K562 (cell line): ENCODE results near the gene SPATA12. TPM values are rescaled to one million over a fixed set of nuclear protein-coding genes. Genes with fewer than 3 reads are reported as not detected.

Experiments used
- ATAC-seq: fragments of 200-7000 bp; cut with Tn5 transposase; 3 replicates; pipeline ENCODE4 v1.9.1; 2020; ENCODE audit warnings: moderate library complexity
- BruUV-seq: library from RNA; stranded (reverse); fragments of 400-500 nt; replicated peaks from 2 replicates; lab custom pipeline; 2021; lab: Mats Ljungman, UMichigan
- CTCF ChIA-PET: fragments of 300-600 bp; formaldehyde crosslinking; extraction: SDS; loops from one replicate; lab custom pipeline; 2021; ENCODE audit warnings: low intra/inter-chr PET ratio; lab: Yijun Ruan, JAX
- POLR2A ChIA-PET: fragments of 300-600, 350-650 bp; sonication (Branson Sonifier 250); formaldehyde crosslinking; extraction: SDS; loops from one replicate; lab custom pipeline; 2021; ENCODE audit warnings: antibody characterized with exemption, inconsistent platforms; lab: Yijun Ruan, JAX
- DNase-seq, 4 experiments: peaks; one replicate each; pipeline versions ENCODE4 v3.0.0 to v3.0.0-alpha.2; 2011 to 2018; ENCODE audit warnings: low spot score in 3 of 4, mixed read lengths in 3 of 4; ENCODE audit errors: extremely low read depth in 1 of 4
- FAIRE-seq: peaks from 2 replicates; lab custom pipeline; 2011; peaks lifted over from hg19 to GRCh38; lab: Jason Lieb, UNC
- H2AFZ ChIP-seq: 2 replicates; pipeline ENCODE4 v1.6.0; 2011; ENCODE audit warnings: low read depth, low read length, control low read depth, inconsistent platforms
- H3K27ac ChIP-seq: fragments of 200-600 bp; 3 replicates; pipeline ENCODE4 v1.8.0; 2011; ENCODE audit warnings: low read depth, mild to moderate bottlenecking, control low read depth, inconsistent platforms, low read length, moderate library complexity, mixed read lengths; ENCODE audit errors: extremely low read depth
- H3K27me3 ChIP-seq, 2 experiments: fragments of 300-600 bp in 1 of 2; 2 replicates in 1 of 2; 3 replicates in 1 of 2; pipeline versions ENCODE4 v1.6.0 to v1.8.0; 2011; ENCODE audit warnings: inconsistent platforms in 2 of 2, low read length in 2 of 2, mild to moderate bottlenecking in 1 of 2, mixed read lengths in 1 of 2, moderate library complexity in 1 of 2; ENCODE audit not compliant: control insufficient read depth in 2 of 2, insufficient read depth in 2 of 2
- H3K36me3 ChIP-seq: fragments of 300-600 bp; 3 replicates; pipeline ENCODE4 v1.8.0; 2011; ENCODE audit warnings: mild to moderate bottlenecking, low read length, inconsistent platforms; ENCODE audit not compliant: control insufficient read depth, insufficient read depth
- H3K4me1 ChIP-seq, 2 experiments: fragments of 200-600 bp in 1 of 2; replicated peaks in 1 of 2; 2 replicates in 1 of 2; 3 replicates in 1 of 2; pipeline versions ENCODE4 v1.5.1 to v1.8.0; 2011; ENCODE audit warnings: inconsistent platforms in 2 of 2, low read length in 2 of 2, mild to moderate bottlenecking in 1 of 2, mixed read lengths in 1 of 2, moderate library complexity in 1 of 2; ENCODE audit not compliant: control insufficient read depth in 2 of 2, insufficient read depth in 2 of 2
- H3K4me2 ChIP-seq: 2 replicates; pipeline ENCODE4 v1.6.1; 2011; ENCODE audit warnings: low read length, control low read depth, inconsistent platforms, mixed read lengths; ENCODE audit not compliant: insufficient read depth
- H3K4me3 ChIP-seq: fragments of 200-600 bp; sonication (generic), shearing (Covaris generic); 2 replicates; pipeline ENCODE4 v1.5.1; 2016; ENCODE audit warnings: control low read depth, inconsistent platforms
- H3K79me2 ChIP-seq: fragments of 200-600 bp; 3 replicates; pipeline ENCODE4 v1.8.0; 2011; ENCODE audit warnings: low read length, inconsistent platforms; ENCODE audit not compliant: control insufficient read depth, insufficient read depth
- H3K9ac ChIP-seq, 2 experiments: 2 replicates each; pipeline versions ENCODE4 v1.6.0 to v1.6.1; 2011; ENCODE audit warnings: low read depth in 2 of 2, low read length in 2 of 2, control low read depth in 1 of 2, inconsistent platforms in 1 of 2, mild to moderate bottlenecking in 1 of 2, mixed read lengths in 1 of 2; ENCODE audit not compliant: insufficient read depth in 1 of 2
- H3K9me1 ChIP-seq: one replicate; pipeline ENCODE4 v1.6.0; 2011; ENCODE audit warnings: inconsistent platforms, mild to moderate bottlenecking, low read length, moderate library complexity; ENCODE audit not compliant: control insufficient read depth, insufficient read depth
- H3K9me3 ChIP-seq: replicated peaks from 2 replicates; pipeline ENCODE4 v1.5.1; 2011; ENCODE audit warnings: low read depth, low read length, inconsistent platforms; ENCODE audit not compliant: control insufficient read depth, insufficient read depth
- H4K20me1 ChIP-seq: replicated peaks from 2 replicates; pipeline ENCODE4 v1.6.1; 2011; ENCODE audit warnings: low read length, inconsistent platforms, mixed read lengths; ENCODE audit not compliant: control insufficient read depth, insufficient read depth
- EGR1 ChIP-seq: fragments of 450-650 bp; conservative IDR thresholded peaks from 2 replicates; pipeline ENCODE4 v1.6.1; 2017; ENCODE audit warnings: mild to moderate bottlenecking
- ETV6 ChIP-seq, 3 experiments: fragments of 150-350 bp in 1 of 3; sonication (generic) in 1 of 3; formaldehyde crosslinking in 1 of 3; IDR thresholded peaks; 2 replicates each; pipeline versions ENCODE4 v1.6.1 to v1.8.0; 2014 to 2022; ENCODE audit warnings: borderline replicate concordance in 2 of 3, low read depth in 2 of 3, antibody characterized with exemption in 1 of 3, low read length in 1 of 3, mild to moderate bottlenecking in 1 of 3, missing genetic modification reagents in 1 of 3
- MGA ChIP-seq: fragments of 450-650 bp; IDR thresholded peaks from 2 replicates; pipeline ENCODE4 v1.6.1; 2016; ENCODE audit warnings: mild to moderate bottlenecking, moderate library complexity
- NCOA4 ChIP-seq: fragments of 450-650 bp; IDR thresholded peaks from 2 replicates; pipeline ENCODE4 v1.6.1; 2018; ENCODE audit warnings: mild to moderate bottlenecking; ENCODE audit not compliant: partially characterized antibody
- SMAD2 ChIP-seq: fragments of 150-350 bp; IDR thresholded peaks from 2 replicates; pipeline ENCODE4 v1.6.1; 2014; ENCODE audit warnings: low read depth, mild to moderate bottlenecking, low read length
- STAT5B ChIP-seq: fragments of 250-450 bp; sonication (Bioruptor Pico); IDR thresholded peaks from 2 replicates; pipeline ENCODE4 v1.8.0; 2021; ENCODE audit warnings: mild to moderate bottlenecking, inconsistent platforms
- ZNF655 ChIP-seq: fragments of 250-450 bp; sonication (Bioruptor Pico); IDR thresholded peaks from 2 replicates; pipeline ENCODE4 v1.5.0; 2021
- WGBS: fragments of 100-300 bp; shearing (Covaris generic); methylation state at CpG from one replicate; pipeline ENCODE4 v1.1.6; 2016; ENCODE audit warnings: low coverage, mixed read lengths; ENCODE audit not compliant: insufficient coverage; ENCODE audit errors: missing lambda C conversion rate; 5-methylcytosine and 5-hydroxymethylcytosine counted together
- in situ Hi-C: fragments of 300-500 bp; cut with MboI; formaldehyde crosslinking; loops from 4 replicates; pipeline ENCODE4 v1.15.0; 2018; ENCODE audit warnings: inconsistent platforms, mixed read lengths
- intact Hi-C: fragments of 100-400 bp; cut with micrococcal nuclease; formaldehyde crosslinking; loops from 2 replicates; pipeline ENCODE4 v1.14.2; 2022
- polyA plus RNA-seq, 8 experiments: library from polyadenylated mRNA; depleted of rRNA in 4 of 8; stranded (reverse) in 5 of 8; unstranded in 3 of 8; fragments of >200 nt; fragmentation: Nextera tagmentation in 2 of 8; fragmentation: Illumina TruSeq in 1 of 8; extraction: Ambion mirVana in 2 of 8; extraction: Trizol in 1 of 8; gene quantifications; 2 replicates each; pipeline versions ENCODE4 v1.2.1 to v1.2.3, GENCODE V29; 2011 to 2014; ENCODE audit warnings: inconsistent platforms in 1 of 8, missing spikeins in 1 of 8
- total RNA-seq, 7 experiments: library from RNA; depleted of rRNA in 6 of 7; stranded (reverse); fragments of >200 nt in 6 of 7; fragmentation: Illumina TruSeq in 2 of 7; extraction: Trizol in 2 of 7; gene quantifications; 2 replicates each; pipeline versions ENCODE4 v1.2.1 to v1.2.3, GENCODE V29; 2011 to 2021; ENCODE audit warnings: low replicate concordance in 1 of 7
- TF ChIP-seq, protein P1 (sequence below): fragments of 250-450 bp; sonication (Bioruptor Pico); IDR thresholded peaks from 2 replicates; pipeline ENCODE4 v1.8.0; 2022; ENCODE audit warnings: inconsistent platforms

SPATA12 gene
- total and polyA plus RNA-seq, 9 of the 15 experiments (the other 6 are each of a cell fraction or from before 2014, with no cell fraction given): not detected

DNA sequence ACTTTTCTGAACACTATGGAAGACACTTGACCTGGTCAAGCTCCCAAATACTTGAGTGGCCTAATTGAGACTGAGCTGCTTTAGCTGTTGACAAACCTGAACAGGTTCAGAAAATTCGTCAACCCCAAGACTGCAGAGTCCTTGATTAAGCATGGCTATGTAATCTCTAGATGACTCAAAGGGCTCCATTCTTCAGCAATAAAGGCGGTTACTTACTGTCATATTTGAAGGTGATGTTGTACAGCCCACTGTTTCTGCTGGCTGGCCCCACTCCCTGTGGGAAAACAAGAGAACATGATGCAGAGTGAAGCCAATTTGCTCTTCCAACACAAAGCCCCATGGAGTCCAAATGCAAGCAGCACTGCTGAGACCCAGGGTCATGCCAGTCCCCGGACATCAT, 59.6 kb downstream of the SPATA12 start:
- FAIRE-seq: no peak
- no peak for TF ChIP-seq SMAD2
- TF ChIP-seq ETV6 (IDR thresholded peaks at IDR 0.05; ENCODE audit: borderline replicate concordance in 1 of 2, low read depth in 2 of 2, low read length in 1 of 2): no peak
- no peak for TF ChIP-seq ETV6 (CRISPR knock-in tag; IDR thresholded peaks at IDR 0.05; ENCODE audit: borderline replicate concordance)
- no peak for TF ChIP-seq MGA
- no peak for TF ChIP-seq EGR1
- no peak for TF ChIP-seq ZNF655 (CRISPR knock-in tag)
- TF ChIP-seq STAT5B (CRISPR knock-in tag): no peak
- TF ChIP-seq NCOA4: no peak
- TF ChIP-seq, protein P1, sequence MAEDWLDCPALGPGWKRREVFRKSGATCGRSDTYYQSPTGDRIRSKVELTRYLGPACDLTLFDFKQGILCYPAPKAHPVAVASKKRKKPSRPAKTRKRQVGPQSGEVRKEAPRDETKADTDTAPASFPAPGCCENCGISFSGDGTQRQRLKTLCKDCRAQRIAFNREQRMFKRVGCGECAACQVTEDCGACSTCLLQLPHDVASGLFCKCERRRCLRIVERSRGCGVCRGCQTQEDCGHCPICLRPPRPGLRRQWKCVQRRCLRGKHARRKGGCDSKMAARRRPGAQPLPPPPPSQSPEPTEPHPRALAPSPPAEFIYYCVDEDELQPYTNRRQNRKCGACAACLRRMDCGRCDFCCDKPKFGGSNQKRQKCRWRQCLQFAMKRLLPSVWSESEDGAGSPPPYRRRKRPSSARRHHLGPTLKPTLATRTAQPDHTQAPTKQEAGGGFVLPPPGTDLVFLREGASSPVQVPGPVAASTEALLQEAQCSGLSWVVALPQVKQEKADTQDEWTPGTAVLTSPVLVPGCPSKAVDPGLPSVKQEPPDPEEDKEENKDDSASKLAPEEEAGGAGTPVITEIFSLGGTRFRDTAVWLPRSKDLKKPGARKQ (CRISPR knock-in tag): no peak

More for the DNA sequence above, 59.6 kb downstream of the SPATA12 start:
- in situ Hi-C loops (no loop called here), intact Hi-C loops (no loop called here)
- DNase-seq (no peak), ATAC-seq (no peak)
- Histone ChIP-seq H3K27ac (no peak overlapping the region), H3K4me3 (no peak overlapping the region), H3K9me1 (no peaks in the 10 kb centered on the region), H3K27me3 (peaks cover 11 to 41% of the 10 kb centered on the region in 2 experiments), H4K20me1 (no peaks in the 10 kb centered on the region), H3K79me2 (no peaks in the 10 kb centered on the region), H2AFZ (no peak overlapping the region), H3K9ac (no peak overlapping the region), H3K4me1 (no peaks in the 10 kb centered on the region), H3K9me3 (no peaks in the 10 kb centered on the region), H3K4me2 (no peak overlapping the region), H3K36me3 (no peaks in the 10 kb centered on the region)
- ChIA-PET CTCF (no interaction called here), POLR2A (interaction anchor here (0.8 kb wide), 1 partner anchor 10 kb away, joined by 3 read pairs; no protein-coding TSS in a partner anchor)
- WGBS: 0% methylated on average over 3 of the region's 3 CpGs
- no TSS peak for BruUV-seq
